Activated CD4-positive, alpha-beta T cell treated with anti-CD3 and anti-CD28 coated beads, Interleukin-2, amount 10 ng/mL, durations not matched to agents 7 days and 5 days (primary cell): Measurements from ENCODE around the gene STPG1. TPM values are rescaled to one million over a fixed set of nuclear protein-coding genes. Genes with fewer than 3 reads are reported as not detected.

Experiments used
- CTCF ChIA-PET: fragments of 350-600 bp; sonication (Branson Sonifier 250); formaldehyde crosslinking; loops from one replicate; lab custom pipeline; 2021; ENCODE audit warnings: antibody characterized with exemption; lab: Charles Lee
- POLR2A ChIA-PET: fragments of 350-600 bp; sonication (Branson Sonifier 250); formaldehyde crosslinking; loops from one replicate; lab custom pipeline; 2021; ENCODE audit warnings: antibody characterized with exemption; lab: Charles Lee
- DNase-seq: peaks from one replicate; pipeline ENCODE4 v3.0.0-alpha.2; 2020
- H3K27ac Mint-ChIP-seq: one replicate; pipeline ENCODE4 v1.8.0; 2021; ENCODE audit warnings: mild to moderate bottlenecking, moderate library complexity, mixed read lengths
- H3K27me3 Mint-ChIP-seq: one replicate; pipeline ENCODE4 v1.8.0; 2021; ENCODE audit warnings: mixed read lengths
- H3K36me3 Mint-ChIP-seq: one replicate; pipeline ENCODE4 v1.8.0; 2021; ENCODE audit warnings: low read depth, mixed read lengths
- H3K4me1 Mint-ChIP-seq: one replicate; pipeline ENCODE4 v1.8.0; 2021; ENCODE audit warnings: mixed read lengths
- H3K4me3 Mint-ChIP-seq: one replicate; pipeline ENCODE4 v1.8.0; 2021; ENCODE audit warnings: mild to moderate bottlenecking, moderate library complexity, mixed read lengths
- H3K9me3 Mint-ChIP-seq: one replicate; pipeline ENCODE4 v1.8.0; 2021; ENCODE audit warnings: mixed read lengths
- total RNA-seq, 2 experiments: library from RNA; stranded (reverse); gene quantifications; one replicate each; pipeline ENCODE4 v1.2.3, GENCODE V29; 2021

STPG1 gene
- total RNA-seq, 2 experiments from 2014 or later, result 10.0 to 11.0 TPM

- Mint-ChIP-seq H3K4me1 (peaks cover 47% of the 10 kb centered on the region), H3K36me3 (peaks cover 82% of the 10 kb centered on the region), H3K9me3 (no peaks in the 10 kb centered on the region), H3K4me3 (no peak overlapping the region), H3K27me3 (no peaks in the 10 kb centered on the region), H3K27ac (no peak overlapping the region)
- ChIA-PET CTCF (interaction anchor here (0.8 to 3.8 kb wide), 4 partner anchors 10 to 82 kb away, joined by 3 to 30 read pairs (median 4); partner anchors contain the start of gene NIPAL3), POLR2A (no interaction called here)
- no peak for DNase-seq
Observed at GRCh38 chr1:24424990-24425389, 11.4 kb upstream of the STPG1 start.

- Mint-ChIP-seq H3K9me3 (no peaks in the 10 kb centered on the region), H3K36me3 (peaks cover 85% of the 10 kb centered on the region), H3K27me3 (no peaks in the 10 kb centered on the region), H3K27ac (peak overlapping the region; percentile 1), H3K4me3 (no peak overlapping the region), H3K4me1 (peaks cover 47% of the 10 kb centered on the region)
- CTCF ChIA-PET, result interaction anchor here (0.8 to 3.8 kb wide), 4 partner anchors 9 to 83 kb away, joined by 3 to 30 read pairs (median 4); partner anchors contain the start of gene NIPAL3
- POLR2A ChIA-PET, result no interaction called here
- DNase-seq, result no peak
Observed at GRCh38 chr1:24424207-24424606, 10.6 kb upstream of the STPG1 start.

GRCh38 chr1:24421502-24421901 lies 7.9 kb upstream of the STPG1 start:
- no peaks in the 10 kb centered on the region for H3K9me3 Mint-ChIP-seq
- no peaks in the 10 kb centered on the region for H3K27me3 Mint-ChIP-seq
- peaks cover 78% of the 10 kb centered on the region for H3K36me3 Mint-ChIP-seq
- H3K4me3 Mint-ChIP-seq, result no peak overlapping the region
- H3K27ac Mint-ChIP-seq, result no peak overlapping the region
- CTCF ChIA-PET, result no interaction called here
- DNase-seq, result no peak
- H3K4me1 Mint-ChIP-seq, result peaks cover 57% of the 10 kb centered on the region
- POLR2A ChIA-PET, result interaction anchor here (0.7 kb wide), 1 partner anchor 24 kb away, joined by 6 read pairs; no protein-coding TSS in a partner anchor

GRCh38 chr1:24420547-24420946 lies 7.0 kb upstream of the STPG1 start:
- POLR2A ChIA-PET, result no interaction called here
- no peak for DNase-seq
- Mint-ChIP-seq H3K4me3 (no peak overlapping the region), H3K4me1 (peaks cover 57% of the 10 kb centered on the region), H3K27me3 (no peaks in the 10 kb centered on the region), H3K36me3 (peaks cover 72% of the 10 kb centered on the region), H3K27ac (no peak overlapping the region), H3K9me3 (no peaks in the 10 kb centered on the region)
- CTCF ChIA-PET, result no interaction called here

- H3K4me1 Mint-ChIP-seq, result peaks cover 60% of the 10 kb centered on the region
- peak; percentile 25 for DNase-seq
- H3K36me3 Mint-ChIP-seq, result peaks cover 63% of the 10 kb centered on the region
- H3K27ac Mint-ChIP-seq, result peak overlapping the region; percentile 80
- CTCF ChIA-PET, result interaction anchor here (0.6 to 2.0 kb wide), 2 partner anchors 10 to 277 kb away, joined by 3 to 7 read pairs; no protein-coding TSS in a partner anchor
- H3K9me3 Mint-ChIP-seq, result no peaks in the 10 kb centered on the region
- peak overlapping the region; percentile 46 for H3K4me3 Mint-ChIP-seq
- no peaks in the 10 kb centered on the region for H3K27me3 Mint-ChIP-seq
- POLR2A ChIA-PET, result no interaction called here
Observed at GRCh38 chr1:24418898-24419628, 5.5 kb upstream of the STPG1 start.

GRCh38 chr1:24417681-24418080 lies 4.1 kb upstream of the STPG1 start:
- CTCF ChIA-PET, result interaction anchor here (0.7 to 5.1 kb wide), 8 partner anchors 9 to 219 kb away, joined by 3 to 30 read pairs (median 4); no protein-coding TSS in a partner anchor
- peaks cover 49% of the 10 kb centered on the region for H3K36me3 Mint-ChIP-seq
- H3K4me1 Mint-ChIP-seq, result peaks cover 61% of the 10 kb centered on the region
- no peak for DNase-seq
- peak overlapping the region; percentile 99 for H3K4me3 Mint-ChIP-seq
- H3K27me3 Mint-ChIP-seq, result no peaks in the 10 kb centered on the region
- H3K27ac Mint-ChIP-seq, result peak overlapping the region; percentile 78
- POLR2A ChIA-PET, result no interaction called here
- H3K9me3 Mint-ChIP-seq, result no peaks in the 10 kb centered on the region

GRCh38 chr1:24416666-24417391 lies 3.2 kb upstream of the STPG1 start:
- Mint-ChIP-seq H3K4me1 (peaks cover 61% of the 10 kb centered on the region), H3K27ac (peak overlapping the region; percentile 90), H3K4me3 (peak overlapping the region; percentile 99), H3K27me3 (no peaks in the 10 kb centered on the region), H3K9me3 (no peaks in the 10 kb centered on the region), H3K36me3 (peaks cover 42% of the 10 kb centered on the region)
- CTCF ChIA-PET, result interaction anchor here (0.8 to 5.1 kb wide), 10 partner anchors 8 to 266 kb away, joined by 3 to 30 read pairs (median 5); no protein-coding TSS in a partner anchor
- peak; percentile 87 for DNase-seq
- POLR2A ChIA-PET, result no interaction called here

- DNase-seq, result no peak
- Mint-ChIP-seq H3K4me3 (peak overlapping the region; percentile 99), H3K4me1 (peaks cover 58% of the 10 kb centered on the region), H3K36me3 (peaks cover 34% of the 10 kb centered on the region), H3K27ac (peak overlapping the region; percentile 90), H3K9me3 (no peaks in the 10 kb centered on the region), H3K27me3 (no peaks in the 10 kb centered on the region)
- POLR2A ChIA-PET, result no interaction called here
- CTCF ChIA-PET, result interaction anchor here (0.5 to 5.1 kb wide), 49 partner anchors 9 to 1363 kb away, joined by 3 to 30 read pairs (median 4); partner anchors contain the start of genes RCAN3 and SRRM1
Observed at GRCh38 chr1:24415910-24416665, 2.5 kb upstream of the STPG1 start.

GRCh38 chr1:24415334-24415909 lies 1.8 kb upstream of the STPG1 start, which contains the start of gene NIPAL3:
Gene NIPAL3 (plus strand): TSS chr1:24415802. CDS start chr1:24419548, 3,746 bp downstream.
- H3K9me3 Mint-ChIP-seq, result no peaks in the 10 kb centered on the region
- H3K4me1 Mint-ChIP-seq, result peaks cover 60% of the 10 kb centered on the region
- peak within 1 kb of the TSS; percentile 99 for H3K4me3 Mint-ChIP-seq
- POLR2A ChIA-PET, result no interaction called here
- H3K27ac Mint-ChIP-seq, result peak within 1 kb of the TSS; percentile 90
- CTCF ChIA-PET, result interaction anchor here (0.5 to 5.1 kb wide), 53 partner anchors 10 to 1362 kb away, joined by 3 to 30 read pairs (median 4); partner anchors contain the start of genes RCAN3 and SRRM1
- H3K36me3 Mint-ChIP-seq, result peaks cover 28% of the 10 kb centered on the region
- peak; percentile 99 for DNase-seq
- no peaks in the 10 kb centered on the region for H3K27me3 Mint-ChIP-seq

GRCh38 chr1:24414775-24415333 lies 1.3 kb upstream of the STPG1 start:
- Mint-ChIP-seq H3K27me3 (no peaks in the 10 kb centered on the region), H3K9me3 (no peaks in the 10 kb centered on the region), H3K4me3 (peak overlapping the region; percentile 99), H3K27ac (peak overlapping the region; percentile 90), H3K4me1 (peaks cover 60% of the 10 kb centered on the region), H3K36me3 (peaks cover 24% of the 10 kb centered on the region)
- POLR2A ChIA-PET, result no interaction called here
- DNase-seq, result no peak
- CTCF ChIA-PET, result interaction anchor here (0.6 to 5.1 kb wide), 44 partner anchors 10 to 1362 kb away, joined by 3 to 30 read pairs (median 4); partner anchors contain the start of genes RCAN3 and SRRM1

GRCh38 chr1:24412408-24412807 lies 1.2 kb downstream of the STPG1 start:
- CTCF ChIA-PET, result interaction anchor here (0.6 to 1.9 kb wide), 6 partner anchors 20 to 262 kb away, joined by 3 to 4 read pairs (median 3); no protein-coding TSS in a partner anchor

More at GRCh38 chr1:24412408-24412807, 1.2 kb downstream of the STPG1 start:
- POLR2A ChIA-PET, result no interaction called here
- no peaks in the 10 kb centered on the region for H3K27me3 Mint-ChIP-seq
- peak overlapping the region; percentile 3 for H3K27ac Mint-ChIP-seq
- no peak for DNase-seq
- H3K36me3 Mint-ChIP-seq, result peaks cover 10% of the 10 kb centered on the region
- peak overlapping the region; percentile 84 for H3K4me3 Mint-ChIP-seq
- no peaks in the 10 kb centered on the region for H3K9me3 Mint-ChIP-seq
- peaks cover 40% of the 10 kb centered on the region for H3K4me1 Mint-ChIP-seq
